ENCODE data around the gene TPGS1.

GRCh38 chr19:495402-496111 lies 11.7 kb upstream of the TPGS1 start:
- TF ChIP-seq, protein P1, sequence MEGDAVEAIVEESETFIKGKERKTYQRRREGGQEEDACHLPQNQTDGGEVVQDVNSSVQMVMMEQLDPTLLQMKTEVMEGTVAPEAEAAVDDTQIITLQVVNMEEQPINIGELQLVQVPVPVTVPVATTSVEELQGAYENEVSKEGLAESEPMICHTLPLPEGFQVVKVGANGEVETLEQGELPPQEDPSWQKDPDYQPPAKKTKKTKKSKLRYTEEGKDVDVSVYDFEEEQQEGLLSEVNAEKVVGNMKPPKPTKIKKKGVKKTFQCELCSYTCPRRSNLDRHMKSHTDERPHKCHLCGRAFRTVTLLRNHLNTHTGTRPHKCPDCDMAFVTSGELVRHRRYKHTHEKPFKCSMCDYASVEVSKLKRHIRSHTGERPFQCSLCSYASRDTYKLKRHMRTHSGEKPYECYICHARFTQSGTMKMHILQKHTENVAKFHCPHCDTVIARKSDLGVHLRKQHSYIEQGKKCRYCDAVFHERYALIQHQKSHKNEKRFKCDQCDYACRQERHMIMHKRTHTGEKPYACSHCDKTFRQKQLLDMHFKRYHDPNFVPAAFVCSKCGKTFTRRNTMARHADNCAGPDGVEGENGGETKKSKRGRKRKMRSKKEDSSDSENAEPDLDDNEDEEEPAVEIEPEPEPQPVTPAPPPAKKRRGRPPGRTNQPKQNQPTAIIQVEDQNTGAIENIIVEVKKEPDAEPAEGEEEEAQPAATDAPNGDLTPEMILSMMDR (IDR thresholded peaks at IDR 0.05; ENCODE audit: low read depth, low read length), result peak; percentile 45
- TF ChIP-seq POLR2A (IDR thresholded peaks at IDR 0.05; ENCODE audit: extremely low read depth, insufficient read length), result no peak
- no peak for TF ChIP-seq MYC (IDR thresholded peaks at IDR 0.05; ENCODE audit: low read depth, low read length)
